ENCODE data around the gene COL19A1.
"Not testable (repeated sequence)": the region's sequence is repeated elsewhere in the genome, so short reads cannot be mapped to it uniquely, and the experiment has no call there.

Gene COL19A1

DNA sequence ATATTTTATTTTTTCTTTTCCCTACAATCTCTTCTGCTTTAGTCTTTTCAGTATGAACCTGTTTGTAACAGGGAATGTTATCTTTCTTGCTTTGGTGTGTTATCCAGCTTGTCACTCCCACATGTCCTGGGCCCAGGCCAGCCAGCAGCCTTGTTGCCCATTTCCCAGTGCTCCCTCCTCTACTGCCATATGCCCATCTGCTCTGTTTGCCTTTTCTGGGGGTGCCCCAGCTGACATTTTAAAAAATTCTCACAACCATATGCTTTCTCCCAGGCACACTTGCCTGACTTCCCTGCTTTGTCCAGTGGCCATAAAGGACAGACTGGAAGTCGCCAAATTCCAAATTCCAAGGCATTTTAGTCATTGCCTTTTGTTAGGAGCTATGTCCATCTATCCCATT lies 45.9 kb upstream of the COL19A1 start:
- DNase-seq (ENCODE audit: low read depth): no peak
- TF ChIP-seq, protein P1, sequence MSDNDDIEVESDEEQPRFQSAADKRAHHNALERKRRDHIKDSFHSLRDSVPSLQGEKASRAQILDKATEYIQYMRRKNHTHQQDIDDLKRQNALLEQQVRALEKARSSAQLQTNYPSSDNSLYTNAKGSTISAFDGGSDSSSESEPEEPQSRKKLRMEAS (IDR thresholded peaks at IDR 0.05; ENCODE audit: low read depth, low read length): no peak
- TF ChIP-seq POLR2A (IDR thresholded peaks at IDR 0.05; ENCODE audit: extremely low read depth, insufficient read length) (no peak), MYC (IDR thresholded peaks at IDR 0.05; ENCODE audit: low read depth, low read length) (no peak)
- TF ChIP-seq, protein P2, sequence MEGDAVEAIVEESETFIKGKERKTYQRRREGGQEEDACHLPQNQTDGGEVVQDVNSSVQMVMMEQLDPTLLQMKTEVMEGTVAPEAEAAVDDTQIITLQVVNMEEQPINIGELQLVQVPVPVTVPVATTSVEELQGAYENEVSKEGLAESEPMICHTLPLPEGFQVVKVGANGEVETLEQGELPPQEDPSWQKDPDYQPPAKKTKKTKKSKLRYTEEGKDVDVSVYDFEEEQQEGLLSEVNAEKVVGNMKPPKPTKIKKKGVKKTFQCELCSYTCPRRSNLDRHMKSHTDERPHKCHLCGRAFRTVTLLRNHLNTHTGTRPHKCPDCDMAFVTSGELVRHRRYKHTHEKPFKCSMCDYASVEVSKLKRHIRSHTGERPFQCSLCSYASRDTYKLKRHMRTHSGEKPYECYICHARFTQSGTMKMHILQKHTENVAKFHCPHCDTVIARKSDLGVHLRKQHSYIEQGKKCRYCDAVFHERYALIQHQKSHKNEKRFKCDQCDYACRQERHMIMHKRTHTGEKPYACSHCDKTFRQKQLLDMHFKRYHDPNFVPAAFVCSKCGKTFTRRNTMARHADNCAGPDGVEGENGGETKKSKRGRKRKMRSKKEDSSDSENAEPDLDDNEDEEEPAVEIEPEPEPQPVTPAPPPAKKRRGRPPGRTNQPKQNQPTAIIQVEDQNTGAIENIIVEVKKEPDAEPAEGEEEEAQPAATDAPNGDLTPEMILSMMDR (IDR thresholded peaks at IDR 0.05; ENCODE audit: low read depth, low read length): no peak
- no peak overlapping the region for H3K4me3 ChIP-seq (ENCODE audit: low read depth, low read length)

DNA sequence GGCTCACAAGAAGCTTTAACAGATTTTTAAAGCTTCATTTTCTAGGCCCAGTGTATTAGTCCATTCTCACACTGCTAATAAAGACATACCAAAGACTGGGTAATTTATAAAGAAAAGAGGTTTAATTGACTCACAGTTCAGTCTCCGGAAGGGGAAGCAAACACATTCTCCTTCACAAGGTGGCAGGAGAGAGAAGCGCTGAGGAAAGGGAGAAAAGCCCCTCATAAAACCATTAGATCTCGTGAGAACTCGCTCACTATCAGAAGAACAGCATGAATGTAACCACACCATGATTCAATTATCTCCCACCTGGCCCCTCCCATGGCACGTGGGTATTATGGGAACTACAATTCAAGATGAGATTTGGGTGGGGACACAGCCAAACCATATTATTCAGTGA lies 42.0 kb upstream of the COL19A1 start:
- not testable (repeated sequence) for H3K4me3 ChIP-seq (ENCODE audit: low read depth, low read length); DNase-seq (ENCODE audit: low read depth)

DNA sequence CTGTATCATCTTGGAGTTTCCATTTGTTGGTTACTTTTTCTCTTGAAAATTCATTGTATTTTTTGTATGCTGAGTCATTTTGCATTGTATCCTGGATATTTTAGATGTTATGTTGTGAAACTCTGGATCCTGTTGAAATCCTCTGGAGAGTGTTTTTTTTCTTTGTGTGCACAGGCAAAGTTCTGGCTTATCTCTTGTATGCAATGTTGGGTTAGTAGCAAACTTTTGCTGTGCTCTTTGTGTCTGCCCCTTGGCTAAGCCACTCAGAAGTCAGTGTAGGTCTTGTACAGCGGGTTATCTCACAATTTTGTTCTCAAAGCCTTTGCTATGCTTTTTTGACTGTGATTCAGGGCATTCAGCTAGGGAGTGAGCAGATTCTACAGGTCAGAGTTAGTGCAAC lies 40.5 kb upstream of the COL19A1 start:
- DNase-seq (ENCODE audit: low read depth): peak; percentile 7
- TF ChIP-seq POLR2A (IDR thresholded peaks at IDR 0.05; ENCODE audit: extremely low read depth, insufficient read length): no peak
- TF ChIP-seq, protein P1 (IDR thresholded peaks at IDR 0.05; ENCODE audit: low read depth, low read length): no peak
- TF ChIP-seq, protein P2 (IDR thresholded peaks at IDR 0.05; ENCODE audit: low read depth, low read length): no peak
- no peak for TF ChIP-seq MYC (IDR thresholded peaks at IDR 0.05; ENCODE audit: low read depth, low read length)

DNA sequence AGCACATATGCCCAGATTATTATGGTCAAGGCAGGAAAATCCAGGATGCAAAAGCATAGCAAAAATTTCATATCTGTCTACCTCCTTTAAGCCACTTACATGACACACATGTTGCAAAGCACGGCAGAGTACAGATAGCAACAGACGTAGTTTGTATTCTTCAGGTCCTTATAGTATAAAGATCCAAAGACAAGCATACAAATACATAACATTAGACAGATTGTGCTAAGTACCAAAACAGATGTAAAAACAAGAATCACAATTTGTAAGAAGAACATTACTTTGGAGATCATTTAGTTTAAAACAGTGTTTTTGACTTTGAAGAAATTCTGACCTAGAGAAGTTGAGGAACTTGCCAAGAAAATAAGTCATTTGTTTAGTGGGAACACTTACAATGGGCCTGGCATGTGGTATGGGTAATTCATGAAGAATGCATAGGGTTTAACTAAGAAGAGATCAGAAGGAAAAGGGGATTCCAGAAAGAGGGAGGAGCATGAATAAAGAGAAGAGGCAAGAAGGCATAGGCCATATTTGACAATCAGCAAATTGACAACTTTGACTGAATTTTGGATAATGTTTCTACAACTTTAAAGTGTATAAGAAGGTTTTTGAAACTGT lies 39.0 kb upstream of the COL19A1 start:
- TF ChIP-seq POLR2A (IDR thresholded peaks at IDR 0.05; ENCODE audit: extremely low read depth, insufficient read length) (no peak), MYC (IDR thresholded peaks at IDR 0.05; ENCODE audit: low read depth, low read length) (no peak)
- TF ChIP-seq, protein P2 (IDR thresholded peaks at IDR 0.05; ENCODE audit: low read depth, low read length): no peak
- TF ChIP-seq, protein P1 (IDR thresholded peaks at IDR 0.05; ENCODE audit: low read depth, low read length): no peak
- H3K4me3 ChIP-seq (ENCODE audit: low read depth, low read length): no peak overlapping the region
- DNase-seq (ENCODE audit: low read depth): no peak

More for the DNA sequence above, 40.5 kb upstream of the COL19A1 start:
- H3K4me3 ChIP-seq (ENCODE audit: low read depth, low read length): no peak overlapping the region

DNA sequence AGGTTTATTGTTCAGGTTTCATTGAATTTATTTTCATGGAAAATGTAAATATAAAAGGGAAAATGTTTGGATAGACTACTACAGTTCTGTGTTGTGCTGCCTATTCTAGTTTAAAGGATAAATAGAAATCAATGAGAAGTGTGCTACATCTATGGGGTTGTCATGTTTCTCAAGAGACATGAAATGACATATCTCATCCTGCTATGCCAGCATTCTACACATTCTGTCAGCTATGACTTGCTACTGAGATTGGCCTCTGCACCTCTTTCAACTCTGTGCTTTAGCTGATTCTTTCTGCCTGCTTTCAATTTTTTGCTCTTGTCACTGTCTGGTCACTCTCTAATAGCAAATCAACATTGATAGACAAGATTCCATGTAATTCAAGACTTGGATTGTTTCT lies 33.8 kb upstream of the COL19A1 start:
- no peak for DNase-seq (ENCODE audit: low read depth)
- TF ChIP-seq, protein P2 (IDR thresholded peaks at IDR 0.05; ENCODE audit: low read depth, low read length): no peak
- H3K4me3 ChIP-seq (ENCODE audit: low read depth, low read length): no peak overlapping the region

DNA sequence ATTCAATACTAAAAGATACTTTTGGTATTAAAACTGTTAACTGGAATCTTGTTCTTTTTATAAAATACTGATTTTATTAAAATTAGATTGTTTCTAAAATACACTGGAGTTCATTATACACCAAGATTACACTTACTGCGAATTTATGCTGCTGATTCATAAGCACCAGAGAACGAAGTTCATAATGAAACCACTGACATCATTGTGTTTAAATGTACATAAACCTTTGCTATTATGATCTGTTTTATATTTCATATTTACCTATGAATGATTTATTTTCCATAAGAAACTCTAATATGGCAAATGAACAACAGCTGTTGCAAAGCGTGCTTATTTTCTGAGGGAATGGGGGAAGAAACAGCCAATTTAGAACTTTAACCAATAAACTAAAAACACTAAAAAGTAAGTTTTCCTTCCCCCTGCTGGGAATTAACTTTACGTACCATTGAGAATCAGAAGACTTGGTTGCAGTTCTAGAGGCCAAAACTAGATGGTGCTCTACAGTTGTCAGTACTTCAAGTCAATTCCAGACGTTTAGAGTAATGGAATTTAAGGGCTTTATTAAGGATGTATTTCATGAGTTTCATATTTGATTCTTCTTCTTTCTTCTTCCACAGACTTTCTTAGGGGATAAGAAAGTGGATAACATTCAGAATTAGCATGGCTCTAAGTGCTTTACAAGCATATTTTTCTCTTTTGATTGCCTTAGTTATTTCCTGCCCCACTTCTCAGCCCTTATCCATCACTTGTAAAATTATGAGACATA lies 30.8 kb upstream of the COL19A1 start:
- no peak overlapping the region for H3K4me3 ChIP-seq (ENCODE audit: low read depth, low read length)
- TF ChIP-seq, protein P2 (IDR thresholded peaks at IDR 0.05; ENCODE audit: low read depth, low read length): peak; percentile 81
- no peak for TF ChIP-seq POLR2A (IDR thresholded peaks at IDR 0.05; ENCODE audit: extremely low read depth, insufficient read length)
- DNase-seq (ENCODE audit: low read depth): peak; percentile 65
